GM19043 (cell line): ENCODE data around the gene NTF3.

Experiments
- ATAC-seq: cut with Tn5 transposase; IDR thresholded peaks from one replicate; pipeline ENCODE4 v1.9.1; 2021; ENCODE audit warnings: low read depth; ENCODE audit not compliant: unreplicated experiment

Gene NTF3

GRCh38 chr12:5432011-5432400, at the start of gene NTF3:
Gene NTF3, plus strand, starts transcription at chr12:5432108. Its CDS starts 217 bp downstream, at chr12:5432325.
- ATAC-seq: no peak

- ATAC-seq: no peak
These were observed 47.9 kb upstream of the NTF3 start for GRCh38 chr12:5384015-5384414.

- ATAC-seq: no peak
These were observed 43.0 kb upstream of the NTF3 start for GRCh38 chr12:5388581-5389535.

- ATAC-seq: no peak
These were observed 41.6 kb upstream of the NTF3 start for GRCh38 chr12:5390174-5390799.

GRCh38 chr12:5391653-5392052, 40.3 kb upstream of the NTF3 start:
- no peak for ATAC-seq

GRCh38 chr12:5392961-5393360, 38.9 kb upstream of the NTF3 start:
- no peak for ATAC-seq

GRCh38 chr12:5395443-5396271, 36.3 kb upstream of the NTF3 start:
- ATAC-seq: no peak

- no peak for ATAC-seq
These were observed 35.4 kb upstream of the NTF3 start for GRCh38 chr12:5396541-5396940.

GRCh38 chr12:5399266-5399665, 32.6 kb upstream of the NTF3 start:
- ATAC-seq: no peak

GRCh38 chr12:5402009-5402935, 29.6 kb upstream of the NTF3 start:
- ATAC-seq: no peak

- no peak for ATAC-seq
These were observed 28.5 kb upstream of the NTF3 start for GRCh38 chr12:5403411-5403810.

GRCh38 chr12:5407034-5407856, 24.7 kb upstream of the NTF3 start:
- ATAC-seq: no peak

GRCh38 chr12:5409619-5410018, 22.3 kb upstream of the NTF3 start:
- no peak for ATAC-seq

GRCh38 chr12:5416571-5416970, 15.3 kb upstream of the NTF3 start:
- ATAC-seq: no peak

- no peak for ATAC-seq
These were observed 14.4 kb upstream of the NTF3 start for GRCh38 chr12:5417500-5417899.

GRCh38 chr12:5428332-5429221, 3.3 kb upstream of the NTF3 start:
- no peak for ATAC-seq

GRCh38 chr12:5429741-5430557, 2.0 kb upstream of the NTF3 start:
- ATAC-seq: no peak
